Peyer's patch (tissue), 4 donors: ENCODE data around the gene OCA2.

ENCODE experiments used
- CTCF ChIP-seq, 6 experiments: fragments of 450-650 bp in 4 of 6; fragments of 200-600 bp in 2 of 6; sonication (generic) in 1 of 6; IDR thresholded peaks; one replicate each; pipeline ENCODE4 v1.5.1; 2017 to 2019; ENCODE audit warnings: antibody characterized with exemption in 6 of 6, mild to moderate bottlenecking in 3 of 6, moderate library complexity in 1 of 6
- POLR2A ChIP-seq, 2 donors: fragments of 450-650 bp; IDR thresholded peaks; one replicate each; pipeline ENCODE4 v1.5.1; 2017; ENCODE audit warnings: antibody characterized with exemption in 2 of 2, mild to moderate bottlenecking in 2 of 2, moderate library complexity in 2 of 2

GRCh38 chr15:28112101-28112760 lies 13.1 kb upstream of the OCA2 start:
- TF ChIP-seq POLR2A (IDR thresholded peaks at IDR 0.05) (no peak), CTCF (IDR thresholded peaks at IDR 0.05) (no peak)
